Hepatocyte (in vitro differentiated cells): Measurements from ENCODE around the gene ALDH3A1.

Experiments
- CTCF ChIP-seq: fragments of 200-600 bp; sonication (generic); IDR thresholded peaks from 2 replicates; pipeline ENCODE4 v1.5.1; 2016; ENCODE audit warnings: antibody characterized with exemption, mild to moderate bottlenecking; ENCODE audit not compliant: poor library complexity
- EZH2 ChIP-seq: fragments of 200-600 bp; sonication (generic); IDR thresholded peaks from 2 replicates; pipeline ENCODE4 v1.6.1; 2016; ENCODE audit warnings: antibody characterized with exemption, mild to moderate bottlenecking, borderline replicate concordance
- EZH2phosphoT487 ChIP-seq: fragments of 200-600 bp; sonication (generic); IDR thresholded peaks from one replicate; pipeline ENCODE4 v1.6.1; 2018; ENCODE audit warnings: antibody characterized with exemption, mild to moderate bottlenecking, low read depth, moderate library complexity; ENCODE audit not compliant: unreplicated experiment, severe bottlenecking

GRCh38 chr17:19717411-19717908 lies 30.6 kb downstream of the ALDH3A1 start:
- no peak for TF ChIP-seq CTCF
- no peak for TF ChIP-seq EZH2
- TF ChIP-seq EZH2phosphoT487, result no peak
